OCI-LY3 (cell line): Measurements from ENCODE around the gene CPOX.

Experiments
- CTCF ChIP-seq: fragments of 200-600, 300-600 bp; sonication (generic); IDR thresholded peaks from 2 replicates; pipeline ENCODE4 v1.5.1; 2014; ENCODE audit warnings: antibody characterized with exemption, low read length, low read depth
- EZH2phosphoT487 ChIP-seq: fragments of 200-600 bp; shearing (Covaris generic); IDR thresholded peaks from 2 replicates; pipeline ENCODE4 v1.6.1; 2018; ENCODE audit warnings: antibody characterized with exemption, mixed run types, low read depth

DNA sequence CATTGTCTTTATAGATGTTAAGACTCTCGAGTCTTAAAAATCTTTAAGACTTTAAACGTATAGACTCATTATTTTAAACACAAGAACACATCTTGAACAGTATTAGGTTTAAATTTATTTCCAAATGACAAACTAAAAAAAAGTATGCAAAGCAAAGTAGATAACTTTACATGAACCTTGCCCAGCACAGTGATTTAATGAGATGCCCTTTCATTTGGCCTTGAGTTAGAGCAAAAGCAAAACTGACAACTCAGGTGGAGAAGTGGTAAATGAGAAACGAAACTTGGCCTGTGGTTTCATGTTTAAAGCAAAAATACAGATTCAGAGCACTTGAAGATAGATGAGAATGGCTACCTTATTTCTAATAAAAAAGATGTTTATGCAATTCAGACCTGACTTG is 53.1 kb downstream of the CPOX start:
- TF ChIP-seq CTCF (no peak), EZH2phosphoT487 (peak; percentile 85; the same call in 1 of the 2 replicates)
